Upper lobe of left lung (tissue), 4 donors: ENCODE results near the gene CA10.

Experiments used
- CTCF ChIP-seq, 6 experiments: fragments of 450-650 bp in 4 of 6; fragments of 200-600 bp in 2 of 6; sonication (generic) in 2 of 6; IDR thresholded peaks; one replicate each; pipeline ENCODE4 v1.5.1; 2016 to 2019; ENCODE audit warnings: antibody characterized with exemption in 6 of 6
- EP300 ChIP-seq, 4 donors: sonication (generic); formaldehyde crosslinking; IDR thresholded peaks; one replicate each; pipeline ENCODE4 v1.5.1; 2017; ENCODE audit warnings: antibody characterized with exemption in 4 of 4, control low read depth in 2 of 4
- POLR2A ChIP-seq, 4 donors: fragments of 450-650 bp; IDR thresholded peaks; one replicate each; pipeline ENCODE4 v1.5.1; 2016 to 2017; ENCODE audit warnings: antibody characterized with exemption in 4 of 4, mild to moderate bottlenecking in 2 of 4
- POLR2AphosphoS5 ChIP-seq, 2 donors: sonication (generic); formaldehyde crosslinking; IDR thresholded peaks; one replicate each; pipeline ENCODE4 v1.5.1; 2017; ENCODE audit warnings: antibody characterized with exemption in 2 of 2

- TF ChIP-seq POLR2AphosphoS5 (IDR thresholded peaks at IDR 0.05) (no peak), CTCF (IDR thresholded peaks at IDR 0.05) (no peak), POLR2A (IDR thresholded peaks at IDR 0.05) (no peak), EP300 (IDR thresholded peaks at IDR 0.05) (no peak)
Measured at GRCh38 chr17:51955245-51955644, 203.3 kb downstream of the CA10 start.
